ENCODE data around the gene CLDN6. TPM values are rescaled to one million over a fixed set of nuclear protein-coding genes. Genes with fewer than 3 reads are reported as not detected.

The CLDN6 gene
- total and polyA plus RNA-seq, 2 experiments from 2014 or later = 0.33 TPM; not detected in 1

GRCh38 chr16:3046641-3047386, 28.8 kb upstream of the CLDN6 start:
- H3K27ac ChIP-seq = no peak overlapping the region

GRCh38 chr16:3045758-3046640, 28.0 kb upstream of the CLDN6 start, which contains the start of gene MMP25:
Gene MMP25 (plus strand): TSS chr16:3046561. CDS start chr16:3046918, 357 bp downstream.
- Histone ChIP-seq H3K4me3 (peak within 1 kb of the TSS; percentile 70), H3F3A (ENCODE audit: insufficient read depth) (no peaks in the 10 kb centered on the region), H4K20me1 (ENCODE audit: insufficient read depth) (no peaks in the 10 kb centered on the region), H3K9me3 (ENCODE audit: low read depth) (no peaks in the 10 kb centered on the region), H3K79me2 (ENCODE audit: insufficient read depth) (no peaks in the 10 kb centered on the region), H3K36me3 (ENCODE audit: low read depth) (no peaks in the 10 kb centered on the region), H3K9me2 (ENCODE audit: insufficient read depth) (no peaks in the 10 kb centered on the region), H3K27me3 (replicated peaks; ENCODE audit: insufficient read depth) (peaks cover 37% of the 10 kb centered on the region), H2AFZ (peak within 1 kb of the TSS; percentile 70), H3K4me1 (ENCODE audit: insufficient read depth) (no peaks in the 10 kb centered on the region), H3K9ac (peak within 1 kb of the TSS; percentile 36; the same call in 1 of the 2 replicates), H3K27ac (no peak within 1 kb of the TSS), H3K4me2 (ENCODE audit: unreplicated experiment) (peak within 1 kb of the TSS; percentile 84)
- in situ Hi-C loops (cut with MboI) = no loop called here
- peak; percentile 34 for DNase-seq
- 1 to 2% methylated on average over 54 to 81 of the region's 86 CpGs for WGBS, 2 experiments (ENCODE audit: low coverage in 1 of 2, low lambda C conversion rate in 2 of 2, missing lambda C conversion rate in 2 of 2)
- TF ChIP-seq EZH2phosphoT487 (IDR thresholded peaks at IDR 0.05; ENCODE audit: insufficient read depth, low read depth) = 0 out of 2 replicates have a peak, but pooled peaks have one; percentile 42
- peak; percentile 90 for TF ChIP-seq EZH2 (IDR thresholded peaks at IDR 0.05; ENCODE audit: insufficient read depth, poor library complexity, severe bottlenecking)

More at GRCh38 chr16:3046641-3047386, 28.8 kb upstream of the CLDN6 start:
- H3K4me1 ChIP-seq (ENCODE audit: insufficient read depth) = no peaks in the 10 kb centered on the region
- no peaks in the 10 kb centered on the region for H4K20me1 ChIP-seq (ENCODE audit: insufficient read depth)
- peak overlapping the region; percentile 70; the same call in 1 of the 2 replicates for H3K4me3 ChIP-seq
- in situ Hi-C loops (cut with MboI) = no loop called here
- H3K36me3 ChIP-seq (ENCODE audit: low read depth) = no peaks in the 10 kb centered on the region
- WGBS, 2 experiments (ENCODE audit: low coverage in 1 of 2, low lambda C conversion rate in 2 of 2, missing lambda C conversion rate in 2 of 2) = 4 to 8% methylated on average over 20 to 49 of the region's 54 CpGs
- H3K9ac ChIP-seq = no peak overlapping the region
- no peaks in the 10 kb centered on the region for H3K9me2 ChIP-seq (ENCODE audit: insufficient read depth)
- H3K27me3 ChIP-seq (replicated peaks; ENCODE audit: insufficient read depth) = peaks cover 37% of the 10 kb centered on the region
- H3K79me2 ChIP-seq (ENCODE audit: insufficient read depth) = no peaks in the 10 kb centered on the region
- no peaks in the 10 kb centered on the region for H3F3A ChIP-seq (ENCODE audit: insufficient read depth)
- TF ChIP-seq EZH2 (IDR thresholded peaks at IDR 0.05; ENCODE audit: insufficient read depth, poor library complexity, severe bottlenecking) (peak; percentile 89), EZH2phosphoT487 (IDR thresholded peaks at IDR 0.05; ENCODE audit: insufficient read depth, low read depth) (peak; percentile 70)
- H3K9me3 ChIP-seq (ENCODE audit: low read depth) = no peaks in the 10 kb centered on the region
- DNase-seq = peak; percentile 17
- H2AFZ ChIP-seq = no peak overlapping the region
- peak overlapping the region; percentile 84 for H3K4me2 ChIP-seq (ENCODE audit: unreplicated experiment)

DNA sequence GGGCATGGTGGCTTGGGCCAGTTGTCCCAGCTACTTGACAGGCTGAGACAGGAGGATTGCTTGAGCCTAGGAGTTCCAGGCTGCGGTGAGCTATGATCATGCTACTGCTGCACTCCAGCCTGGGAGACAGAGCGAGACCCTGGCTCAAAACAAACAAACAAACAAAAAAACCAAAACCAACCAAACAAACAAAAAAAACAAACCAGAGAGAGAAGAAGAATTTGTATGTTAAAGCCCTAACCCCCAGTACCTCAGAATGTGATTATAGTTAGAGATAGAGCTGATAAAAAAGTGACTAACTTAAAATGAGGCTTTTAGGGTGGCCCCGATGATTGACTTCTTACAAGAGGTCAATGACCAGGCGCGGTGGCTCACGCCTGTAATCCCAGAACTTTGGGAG, 26.7 kb upstream of the CLDN6 start:
- H3K9ac ChIP-seq = no peak overlapping the region
- in situ Hi-C loops (cut with MboI) = no loop called here
- 91 to 92% methylated on average over 6 of the region's 6 CpGs for WGBS, 2 experiments (ENCODE audit: low coverage in 1 of 2, low lambda C conversion rate in 2 of 2, missing lambda C conversion rate in 2 of 2)
- no peak for TF ChIP-seq EZH2 (IDR thresholded peaks at IDR 0.05; ENCODE audit: insufficient read depth, poor library complexity, severe bottlenecking)
- TF ChIP-seq EZH2phosphoT487 (IDR thresholded peaks at IDR 0.05; ENCODE audit: insufficient read depth, low read depth) = 0 out of 2 replicates have a peak, but pooled peaks have one; percentile 7
- H3K36me3 ChIP-seq (ENCODE audit: low read depth) = no peaks in the 10 kb centered on the region
- no peaks in the 10 kb centered on the region for H4K20me1 ChIP-seq (ENCODE audit: insufficient read depth)
- no peak overlapping the region for H2AFZ ChIP-seq
- H3K27ac ChIP-seq = no peak overlapping the region
- no peaks in the 10 kb centered on the region for H3K9me2 ChIP-seq (ENCODE audit: insufficient read depth)
- no peak for DNase-seq
- no peak overlapping the region for H3K4me2 ChIP-seq (ENCODE audit: unreplicated experiment)
- no peak overlapping the region for H3K4me3 ChIP-seq
- H3K79me2 ChIP-seq (ENCODE audit: insufficient read depth) = no peaks in the 10 kb centered on the region
- peaks cover 32% of the 10 kb centered on the region for H3K27me3 ChIP-seq (replicated peaks; ENCODE audit: insufficient read depth)
- no peaks in the 10 kb centered on the region for H3K9me3 ChIP-seq (ENCODE audit: low read depth)
- H3K4me1 ChIP-seq (ENCODE audit: insufficient read depth) = no peaks in the 10 kb centered on the region
- no peaks in the 10 kb centered on the region for H3F3A ChIP-seq (ENCODE audit: insufficient read depth)

GRCh38 chr16:3042376-3042775, 24.4 kb upstream of the CLDN6 start:
- Histone ChIP-seq H3K9me2 (ENCODE audit: insufficient read depth) (no peaks in the 10 kb centered on the region), H3K79me2 (ENCODE audit: insufficient read depth) (no peaks in the 10 kb centered on the region), H3K9ac (no peak overlapping the region), H3K4me3 (no peak overlapping the region), H3K9me3 (ENCODE audit: low read depth) (no peaks in the 10 kb centered on the region), H3K27me3 (replicated peaks; ENCODE audit: insufficient read depth) (peaks cover 37% of the 10 kb centered on the region), H4K20me1 (ENCODE audit: insufficient read depth) (no peaks in the 10 kb centered on the region), H3F3A (ENCODE audit: insufficient read depth) (no peaks in the 10 kb centered on the region), H3K4me1 (ENCODE audit: insufficient read depth) (no peaks in the 10 kb centered on the region), H3K4me2 (ENCODE audit: unreplicated experiment) (no peak overlapping the region), H2AFZ (no peak overlapping the region), H3K27ac (no peak overlapping the region), H3K36me3 (ENCODE audit: low read depth) (no peaks in the 10 kb centered on the region)
- TF ChIP-seq EZH2phosphoT487 (IDR thresholded peaks at IDR 0.05; ENCODE audit: insufficient read depth, low read depth) = no peak
- TF ChIP-seq EZH2 (IDR thresholded peaks at IDR 0.05; ENCODE audit: insufficient read depth, poor library complexity, severe bottlenecking) = no peak
- DNase-seq = no peak
- in situ Hi-C loops (cut with MboI) = no loop called here
- 69 to 70% methylated on average over 3 of the region's 3 CpGs for WGBS, 2 experiments (ENCODE audit: low coverage in 1 of 2, low lambda C conversion rate in 2 of 2, missing lambda C conversion rate in 2 of 2)
